ENCODE data around the gene LCN15.

The LCN15 gene

DNA sequence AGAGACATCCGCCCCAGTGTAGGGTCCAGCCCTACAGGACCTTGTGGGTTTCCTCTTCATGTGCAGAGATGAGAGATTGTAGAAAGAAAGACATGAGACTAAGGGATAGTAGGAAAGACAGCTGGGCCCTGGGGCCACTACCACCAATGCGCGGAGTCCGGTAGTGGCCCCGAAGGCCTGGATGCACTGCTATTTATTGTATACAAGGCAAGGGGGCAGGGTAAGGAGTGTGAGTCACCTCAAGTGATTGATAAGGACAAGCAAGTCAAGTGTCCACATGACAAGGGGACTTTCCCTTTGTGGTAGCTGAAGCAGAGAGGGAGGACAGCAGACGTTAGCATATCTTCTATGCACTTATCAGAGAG lies 20.7 kb upstream of the LCN15 start:
- no peak for DNase-seq (ENCODE audit: low spot score)
- Histone ChIP-seq H4K91ac (ENCODE audit: low read depth, low read length, poor library complexity) (no peak overlapping the region), H2BK5ac (ENCODE audit: low read length) (no peak overlapping the region), H3K9me3 (replicated peaks in 1 of 2; ENCODE audit: control insufficient read depth in 2 of 2, insufficient read depth in 1 of 2, low read depth in 1 of 2, low read length in 2 of 2) (no peaks in the 10 kb centered on the region), H3K23ac (ENCODE audit: low read depth, low read length, poor library complexity) (no peak overlapping the region), H3K4me1 (ENCODE audit: control insufficient read depth in 2 of 2, insufficient read depth in 1 of 2, low read depth in 1 of 2, low read length in 2 of 2) (peaks cover 7 to 14% of the 10 kb centered on the region in 2 donors), H3K4me2 (ENCODE audit: insufficient read depth, low read length, poor library complexity, severe bottlenecking) (no peak overlapping the region), H2BK12ac (ENCODE audit: low read length) (no peak overlapping the region), H4K8ac (ENCODE audit: low read depth, low read length) (no peak overlapping the region), H3K4me3 (ENCODE audit: low read length in 2 of 2) (no peak overlapping the region), H3K27ac (replicated peaks; ENCODE audit: low read length) (no peak overlapping the region), H3K36me3 (replicated peaks in 1 of 2; ENCODE audit: control insufficient read depth in 2 of 2, insufficient read depth in 2 of 2, low read length in 2 of 2) (no peaks in the 10 kb centered on the region), H3K4ac (ENCODE audit: low read length) (no peak overlapping the region), H3K9ac (ENCODE audit: low read depth, low read length, poor library complexity) (no peak overlapping the region), H3K18ac (ENCODE audit: low read length) (no peak overlapping the region), H3K79me1 (ENCODE audit: low read depth, low read length) (no peaks in the 10 kb centered on the region), H2AFZ (ENCODE audit: low read length) (peak overlapping the region; percentile 59), H3K14ac (ENCODE audit: low read length) (no peak overlapping the region), H2BK15ac (ENCODE audit: low read length) (no peak overlapping the region), H2BK120ac (ENCODE audit: low read depth, low read length) (no peak overlapping the region), H3K27me3 (ENCODE audit: control insufficient read depth in 3 of 3, insufficient read depth in 3 of 3, low read depth in 1 of 3, low read length in 3 of 3) (peaks cover 0 to 29% (median 0%) of the 10 kb centered on the region in 3 experiments), H2AK5ac (ENCODE audit: low read depth, low read length) (no peak overlapping the region)
- WGBS, 2 donors (ENCODE audit: extremely low coverage in 2 of 2, insufficient read length in 2 of 2, insufficient replicate concordance in 1 of 2), result no CpG with 5 or more reads among the region's 6 CpGs

DNA sequence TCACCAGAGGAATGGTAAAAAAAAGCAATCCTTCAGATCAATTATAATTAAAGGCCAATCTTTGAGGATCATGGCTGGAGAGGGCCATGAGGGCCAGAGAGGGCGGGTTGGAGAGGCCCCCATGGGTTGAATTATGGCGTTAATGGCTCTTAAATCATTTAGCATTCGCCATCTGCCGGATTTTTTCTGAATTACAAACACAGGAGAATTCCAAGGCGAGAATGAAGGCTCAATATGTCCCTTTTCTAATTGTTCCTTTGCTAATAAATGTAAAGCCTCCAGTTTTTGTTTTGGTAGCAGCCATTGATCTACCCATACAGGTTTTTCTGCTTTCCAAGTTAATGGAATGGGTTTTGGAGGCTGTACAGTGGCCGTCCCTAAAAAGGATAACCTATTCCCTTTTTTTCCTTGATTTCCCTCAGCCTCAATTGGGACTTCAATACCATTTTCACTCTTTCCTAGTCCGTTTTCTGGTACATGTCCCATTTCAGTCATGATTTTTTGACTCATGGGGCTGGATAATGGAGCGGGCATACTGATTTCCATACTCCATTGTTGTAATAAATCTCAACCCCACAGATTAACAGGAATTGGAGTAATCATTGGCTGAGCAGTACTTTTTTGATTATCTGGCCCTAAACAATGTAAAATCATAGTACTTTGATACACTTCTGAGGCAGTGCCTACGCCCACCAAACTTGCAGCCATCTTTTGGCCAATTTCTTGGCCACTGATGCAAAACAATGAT lies 20.1 kb upstream of the LCN15 start:
- H3K4me2 ChIP-seq (ENCODE audit: insufficient read depth, low read length, poor library complexity, severe bottlenecking), result no peak overlapping the region
- H3K14ac ChIP-seq (ENCODE audit: low read length), result no peak overlapping the region
- no peak for DNase-seq (ENCODE audit: low spot score)
- H2BK15ac ChIP-seq (ENCODE audit: low read length), result no peak overlapping the region
- H2AK5ac ChIP-seq (ENCODE audit: low read depth, low read length), result no peak overlapping the region
- no peaks in the 10 kb centered on the region for H3K36me3 ChIP-seq (replicated peaks in 1 of 2; ENCODE audit: control insufficient read depth in 2 of 2, insufficient read depth in 2 of 2, low read length in 2 of 2)
- no CpG with 5 or more reads among the region's 9 CpGs for WGBS, 2 donors (ENCODE audit: extremely low coverage in 2 of 2, insufficient read length in 2 of 2, insufficient replicate concordance in 1 of 2)
- H3K23ac ChIP-seq (ENCODE audit: low read depth, low read length, poor library complexity), result no peak overlapping the region
- peaks cover 0 to 34% (median 0%) of the 10 kb centered on the region in 3 experiments for H3K27me3 ChIP-seq (ENCODE audit: control insufficient read depth in 3 of 3, insufficient read depth in 3 of 3, low read depth in 1 of 3, low read length in 3 of 3)
- H4K91ac ChIP-seq (ENCODE audit: low read depth, low read length, poor library complexity), result no peak overlapping the region
- no peaks in the 10 kb centered on the region for H3K79me1 ChIP-seq (ENCODE audit: low read depth, low read length)
- no peak overlapping the region for H2BK5ac ChIP-seq (ENCODE audit: low read length)
- H3K9me3 ChIP-seq (replicated peaks in 1 of 2; ENCODE audit: control insufficient read depth in 2 of 2, insufficient read depth in 1 of 2, low read depth in 1 of 2, low read length in 2 of 2), result no peaks in the 10 kb centered on the region
- H3K4ac ChIP-seq (ENCODE audit: low read length), result no peak overlapping the region
- no peak overlapping the region for H3K18ac ChIP-seq (ENCODE audit: low read length)
- no peak overlapping the region for H2BK120ac ChIP-seq (ENCODE audit: low read depth, low read length)
- H3K9ac ChIP-seq (ENCODE audit: low read depth, low read length, poor library complexity), result no peak overlapping the region
- H4K8ac ChIP-seq (ENCODE audit: low read depth, low read length), result no peak overlapping the region
- no peak overlapping the region for H2BK12ac ChIP-seq (ENCODE audit: low read length)
- H3K4me3 ChIP-seq (ENCODE audit: low read length in 2 of 2), result no peak overlapping the region
- no peak overlapping the region for H3K27ac ChIP-seq (replicated peaks; ENCODE audit: low read length)
- H2AFZ ChIP-seq (ENCODE audit: low read length), result no peak overlapping the region
- peaks cover 7 to 12% of the 10 kb centered on the region in 2 donors for H3K4me1 ChIP-seq (ENCODE audit: control insufficient read depth in 2 of 2, insufficient read depth in 1 of 2, low read depth in 1 of 2, low read length in 2 of 2)

DNA sequence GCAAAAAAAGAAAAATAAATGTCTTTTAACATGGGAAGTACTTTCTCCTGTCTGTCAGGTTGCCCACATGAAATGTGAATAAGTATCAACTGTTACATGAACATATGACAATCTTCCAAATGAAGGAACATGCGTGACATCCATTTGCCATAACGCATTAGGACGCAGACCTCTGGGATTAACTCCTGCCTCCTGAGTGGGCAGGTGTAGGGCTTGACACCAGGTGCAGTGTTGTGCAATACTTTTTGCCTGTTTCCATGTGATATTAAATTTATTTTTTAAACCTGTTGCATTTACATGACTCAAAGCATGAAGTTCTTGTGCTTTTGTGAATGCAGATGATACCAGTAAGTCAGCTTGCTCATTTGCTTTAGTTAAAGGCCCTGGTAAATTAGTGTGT lies 18.1 kb upstream of the LCN15 start:
- no peak overlapping the region for H4K91ac ChIP-seq (ENCODE audit: low read depth, low read length, poor library complexity)
- H2BK5ac ChIP-seq (ENCODE audit: low read length), result no peak overlapping the region
- H3K9ac ChIP-seq (ENCODE audit: low read depth, low read length, poor library complexity), result no peak overlapping the region
- no peaks in the 10 kb centered on the region for H3K9me3 ChIP-seq (replicated peaks in 1 of 2; ENCODE audit: control insufficient read depth in 2 of 2, insufficient read depth in 1 of 2, low read depth in 1 of 2, low read length in 2 of 2)
- H3K4me1 ChIP-seq (ENCODE audit: control insufficient read depth in 2 of 2, insufficient read depth in 1 of 2, low read depth in 1 of 2, low read length in 2 of 2), result peaks cover 0 to 4% of the 10 kb centered on the region in 2 donors
- no peak overlapping the region for H4K8ac ChIP-seq (ENCODE audit: low read depth, low read length)
- no peak overlapping the region for H2AFZ ChIP-seq (ENCODE audit: low read length)
- no peak overlapping the region for H3K18ac ChIP-seq (ENCODE audit: low read length)
- no peak overlapping the region for H2BK12ac ChIP-seq (ENCODE audit: low read length)
- H3K27ac ChIP-seq (replicated peaks; ENCODE audit: low read length), result no peak overlapping the region
- no peak for DNase-seq (ENCODE audit: low spot score)
- no peak overlapping the region for H2BK120ac ChIP-seq (ENCODE audit: low read depth, low read length)
- H2BK15ac ChIP-seq (ENCODE audit: low read length), result no peak overlapping the region
- no peaks in the 10 kb centered on the region for H3K79me1 ChIP-seq (ENCODE audit: low read depth, low read length)
- H3K4me3 ChIP-seq (ENCODE audit: low read length in 2 of 2), result no peak overlapping the region
- no peaks in the 10 kb centered on the region for H3K36me3 ChIP-seq (replicated peaks in 1 of 2; ENCODE audit: control insufficient read depth in 2 of 2, insufficient read depth in 2 of 2, low read length in 2 of 2)
- WGBS, 2 donors (ENCODE audit: extremely low coverage in 2 of 2, insufficient read length in 2 of 2, insufficient replicate concordance in 1 of 2), result no CpG with 5 or more reads among the region's 3 CpGs
- no peak overlapping the region for H3K4me2 ChIP-seq (ENCODE audit: insufficient read depth, low read length, poor library complexity, severe bottlenecking)
- no peak overlapping the region for H3K23ac ChIP-seq (ENCODE audit: low read depth, low read length, poor library complexity)
- H3K27me3 ChIP-seq (ENCODE audit: control insufficient read depth in 3 of 3, insufficient read depth in 3 of 3, low read depth in 1 of 3, low read length in 3 of 3), result peaks cover 0 to 50% (median 0%) of the 10 kb centered on the region in 3 experiments
- H3K14ac ChIP-seq (ENCODE audit: low read length), result no peak overlapping the region
- H3K4ac ChIP-seq (ENCODE audit: low read length), result no peak overlapping the region
- no peak overlapping the region for H2AK5ac ChIP-seq (ENCODE audit: low read depth, low read length)

DNA sequence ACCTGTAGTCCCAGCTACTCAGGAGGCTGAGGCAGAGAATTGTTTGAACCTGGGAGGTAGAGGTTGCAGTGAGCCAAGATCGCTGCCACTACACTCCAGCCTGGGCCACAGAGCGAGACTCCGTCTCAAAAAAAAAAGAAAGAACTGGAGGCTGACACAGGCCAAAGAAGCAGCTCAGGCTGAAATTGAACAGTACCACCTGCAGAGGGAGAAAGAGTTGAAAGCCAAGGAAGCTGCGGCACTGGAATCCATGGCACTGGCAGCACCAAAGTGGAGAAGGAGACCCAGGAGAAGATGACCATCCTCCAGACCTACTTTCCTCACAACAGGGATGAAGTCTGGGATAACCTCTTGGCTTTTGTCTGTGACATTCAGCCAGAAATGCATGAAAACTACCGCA lies 15.5 kb upstream of the LCN15 start:
- H3K4me2 ChIP-seq (ENCODE audit: insufficient read depth, low read length, poor library complexity, severe bottlenecking), result no peak overlapping the region
- WGBS, 2 donors (ENCODE audit: extremely low coverage in 2 of 2, insufficient read length in 2 of 2, insufficient replicate concordance in 1 of 2), result no CpG with 5 or more reads among the region's 5 CpGs
- DNase-seq (ENCODE audit: low spot score), result no peak

More for the DNA sequence above, 15.5 kb upstream of the LCN15 start:
- no peak overlapping the region for H4K91ac ChIP-seq (ENCODE audit: low read depth, low read length, poor library complexity)
- no peak overlapping the region for H4K8ac ChIP-seq (ENCODE audit: low read depth, low read length)
- peaks cover 0 to under 1% of the 10 kb centered on the region in 2 donors for H3K4me1 ChIP-seq (ENCODE audit: control insufficient read depth in 2 of 2, insufficient read depth in 1 of 2, low read depth in 1 of 2, low read length in 2 of 2)
- no peak overlapping the region for H2AK5ac ChIP-seq (ENCODE audit: low read depth, low read length)
- H3K18ac ChIP-seq (ENCODE audit: low read length), result no peak overlapping the region
- H3K9me3 ChIP-seq (replicated peaks in 1 of 2; ENCODE audit: control insufficient read depth in 2 of 2, insufficient read depth in 1 of 2, low read depth in 1 of 2, low read length in 2 of 2), result no peaks in the 10 kb centered on the region
- no peak overlapping the region for H3K4ac ChIP-seq (ENCODE audit: low read length)
- H2AFZ ChIP-seq (ENCODE audit: low read length), result no peak overlapping the region
- peaks cover 0 to 57% (median 0%) of the 10 kb centered on the region in 3 experiments for H3K27me3 ChIP-seq (ENCODE audit: control insufficient read depth in 3 of 3, insufficient read depth in 3 of 3, low read depth in 1 of 3, low read length in 3 of 3)
- no peak overlapping the region for H3K9ac ChIP-seq (ENCODE audit: low read depth, low read length, poor library complexity)
- H2BK5ac ChIP-seq (ENCODE audit: low read length), result no peak overlapping the region
- H3K79me1 ChIP-seq (ENCODE audit: low read depth, low read length), result no peaks in the 10 kb centered on the region
- H2BK12ac ChIP-seq (ENCODE audit: low read length), result no peak overlapping the region
- no peak overlapping the region for H2BK120ac ChIP-seq (ENCODE audit: low read depth, low read length)
- H3K36me3 ChIP-seq (replicated peaks in 1 of 2; ENCODE audit: control insufficient read depth in 2 of 2, insufficient read depth in 2 of 2, low read length in 2 of 2), result no peaks in the 10 kb centered on the region
- H3K23ac ChIP-seq (ENCODE audit: low read depth, low read length, poor library complexity), result no peak overlapping the region
- H3K14ac ChIP-seq (ENCODE audit: low read length), result no peak overlapping the region
- no peak overlapping the region for H3K27ac ChIP-seq (replicated peaks; ENCODE audit: low read length)
- no peak overlapping the region for H3K4me3 ChIP-seq (ENCODE audit: low read length in 2 of 2)
- no peak overlapping the region for H2BK15ac ChIP-seq (ENCODE audit: low read length)

Measured in neuronal stem cell (in vitro differentiated cells).